ENCODE measurements around the gene TMEM94. TPM values are rescaled to one million over a fixed set of nuclear protein-coding genes. Genes with fewer than 3 reads are reported as not detected.

Gene TMEM94
- total and polyA plus RNA-seq, 2 of the 4 experiments (the other 2 are of a cell fraction): 8.4 to 64.7 TPM

DNA sequence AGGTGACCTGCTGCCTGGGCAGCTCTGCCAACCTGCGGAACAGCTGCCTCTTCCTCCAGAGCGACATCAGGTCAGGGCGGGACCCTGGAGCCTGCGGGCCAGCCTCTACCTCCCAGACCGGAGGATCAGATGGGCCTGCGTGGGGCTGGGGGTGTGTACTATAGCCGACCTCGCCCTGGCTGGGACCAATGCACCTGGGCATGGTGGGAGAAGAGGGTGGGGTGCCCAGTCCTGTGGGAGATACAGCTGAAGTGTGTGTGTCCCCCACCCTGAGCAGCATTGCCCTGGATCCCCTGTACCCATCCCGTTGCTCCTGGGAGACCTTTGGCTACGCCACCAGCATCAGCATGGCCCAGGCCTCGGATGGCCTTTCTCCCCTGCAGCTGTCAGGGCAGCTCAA, 39.6 kb downstream of the TMEM94 start:
- peak overlapping the region; percentile 6 for H2AFZ ChIP-seq (replicated peaks; ENCODE audit: low read length, poor library complexity)
- POLR2A ChIA-PET (ENCODE audit: unreplicated experiment): no interaction called here
- no peak overlapping the region for H3K27ac ChIP-seq (ENCODE audit: insufficient read depth, low read length)
- H3K14ac ChIP-seq (replicated peaks; ENCODE audit: low read depth, low read length): no peak overlapping the region
- H3K4me2 ChIP-seq (ENCODE audit: low read depth, low read length): no peak overlapping the region
- no peak overlapping the region for H3K18ac ChIP-seq (ENCODE audit: low read depth, low read length)
- no peak overlapping the region for H4K8ac ChIP-seq (ENCODE audit: low read depth in 2 of 2, low read length in 2 of 2)
- BruUV-seq (replicated peaks): no TSS peak
- intact Hi-C loops (cut with micrococcal nuclease) (no loop called here), dilution Hi-C loops (cut with HindIII; ENCODE audit: low sequenced_read_pairs, unreplicated experiment) (no loop called here), in situ Hi-C loops (cut with MboI; ENCODE audit: low sequenced_read_pairs) (no loop called here)
- H3K56ac ChIP-seq (ENCODE audit: extremely low read depth, insufficient read depth, low read length): no peak overlapping the region
- H3K9me1 ChIP-seq (ENCODE audit: insufficient read depth, low read length): no peaks in the 10 kb centered on the region
- H3K4me3 ChIP-seq (ENCODE audit: insufficient read depth, low read depth, low read length): no peak overlapping the region
- no peak overlapping the region for H2BK20ac ChIP-seq (ENCODE audit: low read depth, low read length)
- TF ChIP-seq BHLHE40 (IDR thresholded peaks at IDR 0.05; ENCODE audit: low read depth, low read length) (no peak), RAD21 (IDR thresholded peaks at IDR 0.05; ENCODE audit: low read length) (no peak), MAFK (IDR thresholded peaks at IDR 0.05; ENCODE audit: low read depth, low read length) (no peak), MAZ (IDR thresholded peaks at IDR 0.05; ENCODE audit: borderline replicate concordance, low read depth, low read length) (no peak), SMC3 (IDR thresholded peaks at IDR 0.05; ENCODE audit: low read depth, low read length) (no peak), RFX5 (IDR thresholded peaks at IDR 0.05; ENCODE audit: low read depth, low read length) (no peak), MXI1 (IDR thresholded peaks at IDR 0.05; ENCODE audit: borderline replicate concordance, low read depth, low read length) (no peak), CHD1 (IDR thresholded peaks at IDR 0.05; ENCODE audit: low read depth, low read length) (no peak), FOS (IDR thresholded peaks at IDR 0.05; ENCODE audit: low read depth, low read length) (no peak), NFE2L2 (IDR thresholded peaks at IDR 0.05; ENCODE audit: low read depth, low read length) (no peak), POLR2A (IDR thresholded peaks at IDR 0.05; ENCODE audit: low read depth, low read length) (no peak), CEBPB (IDR thresholded peaks at IDR 0.05; ENCODE audit: low read depth, low read length) (no peak)
- TF ChIP-seq, protein P1, sequence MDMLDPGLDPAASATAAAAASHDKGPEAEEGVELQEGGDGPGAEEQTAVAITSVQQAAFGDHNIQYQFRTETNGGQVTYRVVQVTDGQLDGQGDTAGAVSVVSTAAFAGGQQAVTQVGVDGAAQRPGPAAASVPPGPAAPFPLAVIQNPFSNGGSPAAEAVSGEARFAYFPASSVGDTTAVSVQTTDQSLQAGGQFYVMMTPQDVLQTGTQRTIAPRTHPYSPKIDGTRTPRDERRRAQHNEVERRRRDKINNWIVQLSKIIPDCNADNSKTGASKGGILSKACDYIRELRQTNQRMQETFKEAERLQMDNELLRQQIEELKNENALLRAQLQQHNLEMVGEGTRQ (IDR thresholded peaks at IDR 0.05; ENCODE audit: low read depth, low read length): no peak
- no peak overlapping the region for H2BK120ac ChIP-seq (ENCODE audit: low read depth, low read length)
- no peak overlapping the region for H2BK15ac ChIP-seq (ENCODE audit: low read depth, low read length)
- H3K23ac ChIP-seq (ENCODE audit: low read depth, low read length): no peak overlapping the region
- H3K27me3 ChIP-seq (ENCODE audit: control insufficient read depth, insufficient read depth, low read length): no peaks in the 10 kb centered on the region
- H4K20me1 ChIP-seq (ENCODE audit: insufficient read depth, low read length): no peaks in the 10 kb centered on the region
- ATAC-seq (ENCODE audit: low read depth) (no peak), DNase-seq (no peak)
- H3K79me1 ChIP-seq (ENCODE audit: low read depth in 1 of 2, low read length in 2 of 2): no peaks in the 10 kb centered on the region; a peak in 1 of 4 replicates
- H3K4ac ChIP-seq (ENCODE audit: low read depth, low read length): no peak overlapping the region
- CTCF ChIA-PET: no interaction called here
- no peaks in the 10 kb centered on the region for H3K9me3 ChIP-seq (ENCODE audit: control insufficient read depth, insufficient read depth, low read length)
- H4K5ac ChIP-seq (ENCODE audit: low read depth, low read length): no peak overlapping the region
- no peak overlapping the region for H2AK5ac ChIP-seq (ENCODE audit: low read depth, low read length)
- H3K9ac ChIP-seq (ENCODE audit: low read depth, low read length): no peak overlapping the region
- no peak overlapping the region for H2BK5ac ChIP-seq (ENCODE audit: low read depth, low read length, poor library complexity, severe bottlenecking)
- H4K91ac ChIP-seq (ENCODE audit: insufficient read depth, low read depth, low read length): no peak overlapping the region
- H3K36me3 ChIP-seq (ENCODE audit: control insufficient read depth, insufficient read depth, low read length): peaks cover 70% of the 10 kb centered on the region
- 88% methylated on average over 3 of the region's 11 CpGs; no CpG with 5 or more reads in 1 of the 2 experiments for WGBS, 2 experiments (ENCODE audit: extremely low coverage in 2 of 2, insufficient read length in 1 of 2)
- H2AK9ac ChIP-seq (replicated peaks; ENCODE audit: low read depth, low read length, poor library complexity): no peak overlapping the region
- no peaks in the 10 kb centered on the region for H3K4me1 ChIP-seq (ENCODE audit: control insufficient read depth, insufficient read depth, low read length)

All from IMR-90 (cell line).